HL-60/S4 treated with retinoic acid at 250 ng/mL for 4 days and 3 days (cell line): ENCODE results near the gene NDUFS2.

Experiments used
- in situ Hi-C: fragments of 300-500 bp; cut with MboI; formaldehyde crosslinking; loops from 2 replicates; pipeline ENCODE4 v1.7.0; 2022; ENCODE audit warnings: low sequenced_read_pairs

Gene NDUFS2

GRCh38 chr1:161201836-161202712, at the start of gene NDUFS2:
TSS of gene NDUFS2 (plus strand) at chr1:161202367. CDS start at chr1:161202386, 19 bp downstream.
- in situ Hi-C loops = loop anchor here (10.0 to 25.0 kb wide), 2 partner anchors 183 to 535 kb away; partner anchors contain the start of gene DUSP12

GRCh38 chr1:161153176-161153575, 49.0 kb upstream of the NDUFS2 start:
- in situ Hi-C loops = no loop called here

GRCh38 chr1:161153682-161154337, 48.4 kb upstream of the NDUFS2 start, which contains the start of gene UFC1:
TSS of gene UFC1 (plus strand) at chr1:161153978. CDS start at chr1:161153998, 20 bp downstream.
- in situ Hi-C loops = no loop called here

GRCh38 chr1:161157867-161158266, 44.3 kb upstream of the NDUFS2 start:
- in situ Hi-C loops = no loop called here

GRCh38 chr1:161158316-161159010, 43.7 kb upstream of the NDUFS2 start:
- in situ Hi-C loops = no loop called here

GRCh38 chr1:161159087-161159912, 42.9 kb upstream of the NDUFS2 start, which contains the start of gene USP21:
TSS of gene USP21 (plus strand) at chr1:161159500. CDS start at chr1:161160641, 1,141 bp downstream.
- in situ Hi-C loops = no loop called here

- in situ Hi-C loops = no loop called here
Observed at GRCh38 chr1:161159913-161160243, 42.3 kb upstream of the NDUFS2 start.

- in situ Hi-C loops = no loop called here
Observed at GRCh38 chr1:161160671-161161145, 41.5 kb upstream of the NDUFS2 start.

GRCh38 chr1:161161652-161162051, 40.5 kb upstream of the NDUFS2 start:
- in situ Hi-C loops = no loop called here

- in situ Hi-C loops = no loop called here
Observed at GRCh38 chr1:161162052-161162451, 40.1 kb upstream of the NDUFS2 start.

GRCh38 chr1:161162806-161163205, 39.4 kb upstream of the NDUFS2 start:
- in situ Hi-C loops = no loop called here

GRCh38 chr1:161163793-161164192, 38.4 kb upstream of the NDUFS2 start:
- in situ Hi-C loops = no loop called here

GRCh38 chr1:161164901-161165610, 37.1 kb upstream of the NDUFS2 start:
- in situ Hi-C loops = no loop called here

- in situ Hi-C loops = no loop called here
Observed at GRCh38 chr1:161165742-161166668, 36.2 kb upstream of the NDUFS2 start, which contains the start of gene PPOX. TSS of gene PPOX (plus strand) at chr1:161166426. CDS start at chr1:161166848, 422 bp downstream.

GRCh38 chr1:161166669-161167548, 35.3 kb upstream of the NDUFS2 start:
- in situ Hi-C loops = no loop called here

GRCh38 chr1:161168906-161169305, 33.3 kb upstream of the NDUFS2 start:
- in situ Hi-C loops = no loop called here

GRCh38 chr1:161171191-161171590, 31.0 kb upstream of the NDUFS2 start:
- in situ Hi-C loops = no loop called here

GRCh38 chr1:161171696-161172095, 30.5 kb upstream of the NDUFS2 start:
- in situ Hi-C loops = no loop called here
